Transverse colon (tissue), 4 donors: Measurements from ENCODE around the gene ATP1A2. TPM values are rescaled to one million over a fixed set of nuclear protein-coding genes. Genes with fewer than 3 reads are reported as not detected.

Experiments used
- DNase-seq: peaks from one replicate; pipeline ENCODE4 v3.0.0-alpha.2; 2019
- H3K27ac ChIP-seq, 4 donors: fragments of 200-600 bp; sonication (generic); 2 replicates each; pipeline ENCODE4 v1.5.1; 2016 to 2018; ENCODE audit warnings: inconsistent platforms in 4 of 4
- H3K27me3 ChIP-seq: fragments of 200-600 bp; sonication (generic); 2 replicates; pipeline ENCODE4 v1.5.1; 2017; ENCODE audit warnings: inconsistent platforms
- H3K36me3 ChIP-seq, 4 donors: fragments of 200-600 bp; sonication (generic); 2 replicates each; pipeline ENCODE4 v1.5.1; 2017 to 2019; ENCODE audit warnings: inconsistent platforms in 4 of 4
- H3K4me1 ChIP-seq, 4 donors: fragments of 200-600 bp; sonication (generic); 2 replicates each; pipeline ENCODE4 v1.5.1; 2017 to 2020; ENCODE audit warnings: inconsistent platforms in 4 of 4
- H3K4me3 ChIP-seq, 4 donors: fragments of 200-600 bp; sonication (generic); 1 replicate in 1 of 4; 2 replicates in 3 of 4; pipeline versions ENCODE4 v1.5.1 to v1.6.1; 2017 to 2019; ENCODE audit warnings: inconsistent platforms in 4 of 4
- H3K9me3 ChIP-seq, 2 donors: fragments of 200-600 bp; sonication (generic); 2 replicates each; pipeline ENCODE4 v1.5.1; 2017 to 2019; ENCODE audit warnings: inconsistent platforms in 2 of 2
- EP300 ChIP-seq: sonication (generic); formaldehyde crosslinking; IDR thresholded peaks from one replicate; pipeline ENCODE4 v1.6.1; 2017; ENCODE audit warnings: antibody characterized with exemption, low read depth
- POLR2A ChIP-seq: fragments of 450-650 bp; IDR thresholded peaks from one replicate; pipeline ENCODE4 v1.6.1; 2016; ENCODE audit warnings: antibody characterized with exemption, mild to moderate bottlenecking, moderate library complexity
- POLR2AphosphoS5 ChIP-seq, 3 donors: sonication (generic); formaldehyde crosslinking; IDR thresholded peaks; one replicate each; pipeline ENCODE4 v1.6.1; 2016; ENCODE audit warnings: antibody characterized with exemption in 3 of 3
- WGBS, 2 donors: methylation state at CpG; one replicate each; pipeline ENCODE4 v1.1.5; 2018; ENCODE audit warnings: low coverage in 1 of 2; 5-methylcytosine and 5-hydroxymethylcytosine counted together
- in situ Hi-C, 4 donors: fragments of 200-750 bp; cut with MboI; loops; one replicate each; pipeline versions ENCODE4 v1.15.0 to v1.15.1; 2017; ENCODE audit warnings: low sequenced_read_pairs in 3 of 4, low pct_ligation_motif_present in 1 of 4, low pct_unique_long_range_greater_than_20kb in 1 of 4
- intact Hi-C: fragments of 100-400 bp; cut with DNase I; formaldehyde crosslinking; loops from one replicate; pipeline ENCODE4 v1.15.1; 2023; ENCODE audit warnings: low total_unique reads
- total RNA-seq, 4 donors: library from RNA; depleted of rRNA; stranded (reverse); fragments of >200 nt; gene quantifications; one replicate each; pipeline ENCODE4 v1.1.0, GENCODE V29; 2016
- TF ChIP-seq, protein P1 (sequence below), 5 experiments: fragments of 200-600 bp in 3 of 5; fragments of 450-650 bp in 2 of 5; sonication (generic) in 3 of 5; IDR thresholded peaks; 1 replicate in 2 of 5; 2 replicates in 3 of 5; pipeline ENCODE4 v1.5.1; 2016 to 2017; ENCODE audit warnings: antibody characterized with exemption in 5 of 5, inconsistent platforms in 3 of 5, mild to moderate bottlenecking in 2 of 5, moderate library complexity in 1 of 5

ATP1A2 gene
- total RNA-seq, 4 donors from 2014 or later: 11.4 to 40.8 (median 23.1) TPM

DNA sequence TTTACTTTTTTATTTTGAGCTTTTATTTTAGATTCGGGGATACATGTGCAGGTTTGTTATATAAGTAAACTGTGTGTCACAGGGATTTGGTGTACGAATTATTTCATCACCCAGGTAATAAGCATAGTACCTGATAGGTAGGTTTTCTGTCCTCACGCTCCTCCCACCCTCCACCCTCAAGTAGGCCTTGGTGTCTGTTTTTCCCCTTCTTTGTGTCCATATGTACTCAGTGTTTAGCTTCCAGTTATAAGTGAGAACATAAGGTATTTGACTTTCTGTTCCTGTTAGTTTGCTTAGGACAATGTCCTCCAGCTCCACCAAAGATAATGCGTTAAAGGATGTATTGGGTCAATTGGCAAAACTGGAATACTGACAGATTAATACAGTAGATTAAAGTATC is 41.6 kb downstream of the ATP1A2 start:
- Histone ChIP-seq H3K4me3 (no peak overlapping the region), H3K36me3 (no peaks in the 10 kb centered on the region), H3K4me1 (no peaks in the 10 kb centered on the region), H3K9me3 (no peaks in the 10 kb centered on the region), H3K27ac (no peak overlapping the region), H3K27me3 (no peaks in the 10 kb centered on the region)
- TF ChIP-seq, protein P1, sequence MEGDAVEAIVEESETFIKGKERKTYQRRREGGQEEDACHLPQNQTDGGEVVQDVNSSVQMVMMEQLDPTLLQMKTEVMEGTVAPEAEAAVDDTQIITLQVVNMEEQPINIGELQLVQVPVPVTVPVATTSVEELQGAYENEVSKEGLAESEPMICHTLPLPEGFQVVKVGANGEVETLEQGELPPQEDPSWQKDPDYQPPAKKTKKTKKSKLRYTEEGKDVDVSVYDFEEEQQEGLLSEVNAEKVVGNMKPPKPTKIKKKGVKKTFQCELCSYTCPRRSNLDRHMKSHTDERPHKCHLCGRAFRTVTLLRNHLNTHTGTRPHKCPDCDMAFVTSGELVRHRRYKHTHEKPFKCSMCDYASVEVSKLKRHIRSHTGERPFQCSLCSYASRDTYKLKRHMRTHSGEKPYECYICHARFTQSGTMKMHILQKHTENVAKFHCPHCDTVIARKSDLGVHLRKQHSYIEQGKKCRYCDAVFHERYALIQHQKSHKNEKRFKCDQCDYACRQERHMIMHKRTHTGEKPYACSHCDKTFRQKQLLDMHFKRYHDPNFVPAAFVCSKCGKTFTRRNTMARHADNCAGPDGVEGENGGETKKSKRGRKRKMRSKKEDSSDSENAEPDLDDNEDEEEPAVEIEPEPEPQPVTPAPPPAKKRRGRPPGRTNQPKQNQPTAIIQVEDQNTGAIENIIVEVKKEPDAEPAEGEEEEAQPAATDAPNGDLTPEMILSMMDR (IDR thresholded peaks at IDR 0.05): no peak
- TF ChIP-seq POLR2A: no peak
- TF ChIP-seq EP300: no peak
- no peak for TF ChIP-seq POLR2AphosphoS5 (IDR thresholded peaks at IDR 0.05)
- DNase-seq: no peak
- in situ Hi-C loops: no loop called here
- 75 to 100% methylated on average over 2 to 4 of the region's 4 CpGs for WGBS, 2 donors
- intact Hi-C loops: no loop called here

DNA sequence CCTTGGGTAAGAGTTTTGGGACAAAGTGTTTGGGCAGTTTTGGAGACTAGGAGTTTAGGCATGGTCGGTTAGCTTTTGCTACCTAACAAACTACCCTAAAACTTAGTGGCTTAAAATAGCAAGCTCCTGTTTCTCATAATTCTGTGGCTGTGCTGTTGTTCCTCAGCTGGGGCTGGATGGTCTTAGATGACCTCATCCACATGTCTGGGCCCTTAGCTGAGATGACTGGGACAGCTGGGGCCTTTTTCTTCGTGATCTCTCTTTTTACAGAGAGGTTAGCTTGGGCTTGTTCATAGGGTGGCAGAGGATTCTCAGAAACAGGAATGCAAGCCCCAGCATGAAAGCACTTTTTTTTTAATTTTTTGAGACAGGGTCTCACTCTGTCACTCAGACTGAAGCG is 42.5 kb downstream of the ATP1A2 start:
- Histone ChIP-seq H3K9me3 (no peaks in the 10 kb centered on the region), H3K4me1 (no peaks in the 10 kb centered on the region), H3K27me3 (no peaks in the 10 kb centered on the region), H3K4me3 (no peak overlapping the region), H3K27ac (no peak overlapping the region), H3K36me3 (no peaks in the 10 kb centered on the region)
- no peak for DNase-seq
- no peak for TF ChIP-seq POLR2A
- TF ChIP-seq POLR2AphosphoS5 (IDR thresholded peaks at IDR 0.05): no peak
- TF ChIP-seq, protein P1 (IDR thresholded peaks at IDR 0.05): no peak
- TF ChIP-seq EP300: no peak
- WGBS, 2 donors: 77 to 94% methylated on average over 3 of the region's 3 CpGs
- intact Hi-C loops (no loop called here), in situ Hi-C loops (no loop called here)

DNA sequence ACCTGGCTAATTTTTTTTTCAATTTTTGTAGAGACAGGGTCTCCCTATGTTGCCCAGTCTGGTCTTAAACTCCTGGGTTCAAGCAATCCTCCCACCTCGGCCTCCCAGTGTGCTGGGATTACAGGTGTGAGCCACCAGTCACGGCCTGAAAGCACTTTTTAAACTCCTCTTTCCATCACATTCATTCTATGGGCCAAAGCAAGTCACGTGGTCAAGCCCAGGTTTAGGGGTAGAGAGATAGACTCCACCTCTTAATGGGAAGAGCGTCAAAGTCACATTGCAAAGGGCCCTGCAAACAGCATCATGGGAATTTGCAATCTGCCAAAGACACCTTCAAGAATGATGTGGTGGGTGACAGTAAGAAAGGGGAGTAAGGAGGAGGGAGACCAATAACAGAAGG is 43.0 kb downstream of the ATP1A2 start:
- TF ChIP-seq POLR2AphosphoS5 (IDR thresholded peaks at IDR 0.05) (no peak), POLR2A (no peak), EP300 (no peak)
- TF ChIP-seq, protein P1 (IDR thresholded peaks at IDR 0.05): no peak

DNA sequence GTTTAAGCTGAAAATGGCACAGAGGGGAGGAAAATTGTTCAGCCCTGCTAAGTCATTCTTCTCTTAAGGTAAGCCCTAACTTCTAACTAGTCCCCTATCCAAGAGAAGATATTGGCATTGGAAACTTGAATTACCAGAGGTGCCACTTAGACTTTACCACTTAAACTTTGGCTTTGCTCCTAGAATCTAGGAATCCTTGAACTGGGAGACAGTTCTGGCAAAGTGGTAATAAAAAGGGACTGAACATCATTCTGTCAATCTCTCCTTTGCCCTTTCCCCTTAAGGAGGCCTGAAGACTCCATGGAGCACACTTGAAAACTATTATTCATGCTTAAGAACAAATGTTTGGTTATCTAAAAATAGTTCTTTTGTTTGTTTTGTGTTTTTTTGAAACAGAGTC is 44.3 kb downstream of the ATP1A2 start:
- no peaks in the 10 kb centered on the region for H3K9me3 ChIP-seq
- H3K27ac ChIP-seq: no peak overlapping the region
- H3K27me3 ChIP-seq: no peaks in the 10 kb centered on the region
- TF ChIP-seq POLR2AphosphoS5 (IDR thresholded peaks at IDR 0.05): no peak
- TF ChIP-seq, protein P1 (IDR thresholded peaks at IDR 0.05): no peak
- TF ChIP-seq POLR2A: no peak
- TF ChIP-seq EP300: no peak
- DNase-seq: no peak
- H3K36me3 ChIP-seq: no peaks in the 10 kb centered on the region
- intact Hi-C loops: no loop called here
- no peaks in the 10 kb centered on the region for H3K4me1 ChIP-seq
- in situ Hi-C loops: no loop called here
- H3K4me3 ChIP-seq: no peak overlapping the region

More for the DNA sequence above, 43.0 kb downstream of the ATP1A2 start:
- Histone ChIP-seq H3K4me3 (no peak overlapping the region), H3K36me3 (no peaks in the 10 kb centered on the region), H3K27me3 (no peaks in the 10 kb centered on the region), H3K4me1 (no peaks in the 10 kb centered on the region), H3K27ac (no peak overlapping the region), H3K9me3 (no peaks in the 10 kb centered on the region)
- WGBS, 2 donors: 84 to 90% methylated on average over 1 to 4 of the region's 4 CpGs
- intact Hi-C loops (no loop called here), in situ Hi-C loops (no loop called here)
- no peak for DNase-seq
